Posterior cingulate gyrus (tissue), 11 donors: ENCODE data around the gene TMEM163.

ENCODE experiments used
- DNase-seq, 10 donors: peaks; one replicate each; pipeline versions ENCODE4 v3.0.0 to v3.0.0-alpha.2; 2020 to 2021; ENCODE audit warnings: mixed read lengths in 3 of 10
- intact Hi-C: fragments of 100-400 bp; cut with DNase I; formaldehyde crosslinking; loops from one replicate; pipeline ENCODE4 v1.15.1; 2023

The TMEM163 gene

GRCh38 chr2:134449751-134450513 is 268.9 kb downstream of the TMEM163 start:
- intact Hi-C loops, result loop anchor here (5.0 kb wide), 2 partner anchors 78 to 563 kb away; no protein-coding TSS in a partner anchor

GRCh38 chr2:134449157-134449556 is 269.6 kb downstream of the TMEM163 start:
- peak in 1 of 10 donors; percentile 36 for DNase-seq
- intact Hi-C loops, result no loop called here

More at GRCh38 chr2:134449751-134450513, 268.9 kb downstream of the TMEM163 start:
- peak in 1 of 10 donors; percentile 54 for DNase-seq

GRCh38 chr2:134448650-134449049 is 270.1 kb downstream of the TMEM163 start:
- intact Hi-C loops, result no loop called here
- peak in 1 of 10 donors; percentile 71 for DNase-seq

GRCh38 chr2:134447669-134448068 is 271.1 kb downstream of the TMEM163 start:
- no peak for DNase-seq
- intact Hi-C loops, result no loop called here

- intact Hi-C loops, result no loop called here
- DNase-seq, result peak in 5 of 10 donors; percentile 10 to 89 (median 79)
Observed at GRCh38 chr2:134446383-134447017, 272.3 kb downstream of the TMEM163 start.

- intact Hi-C loops, result no loop called here
- peak in 1 of 10 donors; percentile 58 for DNase-seq
Observed at GRCh38 chr2:134445985-134446382, 272.8 kb downstream of the TMEM163 start.

GRCh38 chr2:134445116-134445515 is 273.7 kb downstream of the TMEM163 start:
- DNase-seq, result peak in 1 of 10 donors; percentile 53
- intact Hi-C loops, result no loop called here

GRCh38 chr2:134443814-134444480 is 274.9 kb downstream of the TMEM163 start:
- intact Hi-C loops, result no loop called here
- peak in 1 of 10 donors; percentile 62 for DNase-seq

GRCh38 chr2:134441153-134441863 is 277.5 kb downstream of the TMEM163 start:
- intact Hi-C loops, result no loop called here
- peak in 1 of 10 donors; percentile 57 for DNase-seq

GRCh38 chr2:134440336-134440909 is 278.4 kb downstream of the TMEM163 start:
- intact Hi-C loops, result no loop called here
- DNase-seq, result peak in 1 of 10 donors; percentile 40

- intact Hi-C loops, result no loop called here
- DNase-seq, result peak in 1 of 10 donors; percentile 14
Observed at GRCh38 chr2:134438371-134438770, 280.4 kb downstream of the TMEM163 start.

- DNase-seq, result peak in 1 of 10 donors; percentile 48
- intact Hi-C loops, result no loop called here
Observed at GRCh38 chr2:134436706-134437105, 282.1 kb downstream of the TMEM163 start.

- intact Hi-C loops, result no loop called here
- no peak for DNase-seq
Observed at GRCh38 chr2:134435936-134436335, 282.9 kb downstream of the TMEM163 start.

- intact Hi-C loops, result no loop called here
Observed at GRCh38 chr2:134435505-134435904, 283.3 kb downstream of the TMEM163 start.

GRCh38 chr2:134433979-134434378 is 284.8 kb downstream of the TMEM163 start:
- DNase-seq, result peak in 1 of 10 donors; percentile 69
- intact Hi-C loops, result no loop called here

More at GRCh38 chr2:134435505-134435904, 283.3 kb downstream of the TMEM163 start:
- DNase-seq, result no peak

GRCh38 chr2:134433469-134433868 is 285.3 kb downstream of the TMEM163 start:
- intact Hi-C loops, result no loop called here

GRCh38 chr2:134432435-134432883 is 286.3 kb downstream of the TMEM163 start:
- DNase-seq, result peak in 1 of 10 donors; percentile 0
- intact Hi-C loops, result no loop called here

More at GRCh38 chr2:134433469-134433868, 285.3 kb downstream of the TMEM163 start:
- peak in 1 of 10 donors; percentile 18 for DNase-seq

- DNase-seq, result no peak
- intact Hi-C loops, result no loop called here
Observed at GRCh38 chr2:134431838-134432434, 286.9 kb downstream of the TMEM163 start.

GRCh38 chr2:134429886-134430285 is 288.9 kb downstream of the TMEM163 start:
- intact Hi-C loops, result no loop called here
- DNase-seq, result no peak
